GM21515 (cell line): Measurements from ENCODE around the gene RNF166.

ENCODE experiments used
- ATAC-seq: cut with Tn5 transposase; IDR thresholded peaks from one replicate; pipeline ENCODE4 v1.9.1; 2021; ENCODE audit not compliant: unreplicated experiment

RNF166 gene

GRCh38 chr16:88655053-88655732, 51.0 kb downstream of the RNF166 start:
- ATAC-seq: no peak

- no peak for ATAC-seq
Measured at GRCh38 chr16:88654363-88655052, 51.7 kb downstream of the RNF166 start.

DNA sequence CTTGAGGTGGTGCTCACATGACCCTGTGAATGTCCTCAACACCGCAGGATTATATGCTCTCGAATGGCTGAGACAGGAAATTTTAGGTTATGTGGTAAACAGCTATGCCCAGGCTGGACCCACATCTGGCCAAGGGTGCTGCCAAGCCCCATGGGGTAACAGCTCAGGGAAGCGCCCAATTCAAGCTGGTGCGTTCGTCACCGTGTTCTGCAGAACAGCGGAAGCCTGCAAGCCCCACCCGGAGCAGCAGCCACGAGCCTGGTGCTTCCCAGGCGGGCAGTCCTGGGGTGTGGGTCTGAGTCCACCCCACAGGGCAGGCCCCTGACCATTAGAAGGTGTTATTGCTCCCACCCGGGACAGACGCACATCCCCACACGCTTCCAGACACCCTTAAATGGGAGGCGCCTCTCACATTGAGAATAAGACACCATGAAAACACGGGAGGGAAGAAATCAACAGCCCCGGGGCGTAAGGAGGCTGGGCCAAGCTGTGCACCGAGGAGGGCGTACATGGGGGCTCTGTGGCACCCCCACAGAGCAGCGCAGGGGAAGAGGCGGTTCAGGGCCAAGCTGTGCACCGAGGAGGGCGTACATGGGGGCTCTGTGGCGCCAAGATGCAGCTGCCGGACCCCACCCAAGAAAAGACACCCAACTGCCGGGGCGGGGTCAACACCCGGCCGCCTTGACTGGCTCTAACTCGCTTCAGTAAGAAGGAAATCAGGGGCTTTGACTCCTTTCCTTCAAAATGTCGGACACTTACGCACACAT, 52.4 kb downstream of the RNF166 start:
- no peak for ATAC-seq

GRCh38 chr16:88653101-88653500, 53.1 kb downstream of the RNF166 start:
- no peak for ATAC-seq

DNA sequence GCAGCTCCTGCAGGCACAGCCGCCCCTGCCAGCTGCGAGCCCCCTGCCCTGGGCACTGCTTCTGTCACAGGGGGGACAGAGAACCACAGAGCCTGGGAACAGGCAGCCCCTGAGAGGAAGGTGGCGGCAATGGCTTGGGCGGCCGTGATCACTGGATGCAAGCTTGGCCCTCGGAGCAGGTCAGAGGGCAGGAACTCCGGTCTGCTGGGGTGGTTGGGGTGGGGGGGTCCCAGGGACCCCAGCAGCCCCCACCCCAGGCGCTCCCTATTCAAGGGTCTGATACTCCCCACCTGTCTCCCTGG, 53.5 kb downstream of the RNF166 start:
- ATAC-seq: no peak

GRCh38 chr16:88651989-88652761, 54.0 kb downstream of the RNF166 start:
- no peak for ATAC-seq

DNA sequence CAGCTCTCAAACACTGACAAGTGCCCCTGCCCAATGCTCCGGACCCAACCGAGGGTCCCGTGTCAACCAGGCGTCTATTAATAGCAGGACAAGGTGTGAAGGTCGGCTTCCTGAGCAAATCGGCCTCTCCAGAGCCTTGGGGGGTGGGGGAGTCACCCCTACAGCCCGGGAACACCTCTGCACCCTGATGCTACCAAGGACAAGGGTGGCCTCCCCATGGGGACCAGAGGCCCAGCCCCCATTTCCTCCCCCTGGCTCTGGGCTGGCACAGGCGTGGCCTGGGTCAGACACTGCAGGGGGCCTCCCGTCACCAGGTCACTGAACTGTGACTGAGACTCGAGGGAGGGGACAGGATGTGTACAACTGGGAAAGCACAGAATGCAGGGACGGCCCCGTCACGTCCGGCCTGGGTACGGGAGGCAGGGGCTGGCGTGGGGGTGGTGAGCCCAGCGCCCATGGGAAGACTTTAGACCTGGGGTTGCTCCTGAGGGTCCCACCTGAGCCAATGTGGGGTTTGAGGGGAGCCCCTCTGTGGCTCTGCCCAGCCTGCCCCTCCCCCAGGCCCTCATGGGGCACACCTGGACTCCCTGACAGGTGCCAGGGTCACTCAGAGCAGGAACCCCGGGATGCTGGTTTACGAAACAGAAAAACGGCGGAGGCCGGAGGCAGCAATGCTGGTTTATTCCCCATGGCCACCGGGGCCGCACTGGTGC, 54.8 kb downstream of the RNF166 start:
- ATAC-seq: peak; percentile 70

DNA sequence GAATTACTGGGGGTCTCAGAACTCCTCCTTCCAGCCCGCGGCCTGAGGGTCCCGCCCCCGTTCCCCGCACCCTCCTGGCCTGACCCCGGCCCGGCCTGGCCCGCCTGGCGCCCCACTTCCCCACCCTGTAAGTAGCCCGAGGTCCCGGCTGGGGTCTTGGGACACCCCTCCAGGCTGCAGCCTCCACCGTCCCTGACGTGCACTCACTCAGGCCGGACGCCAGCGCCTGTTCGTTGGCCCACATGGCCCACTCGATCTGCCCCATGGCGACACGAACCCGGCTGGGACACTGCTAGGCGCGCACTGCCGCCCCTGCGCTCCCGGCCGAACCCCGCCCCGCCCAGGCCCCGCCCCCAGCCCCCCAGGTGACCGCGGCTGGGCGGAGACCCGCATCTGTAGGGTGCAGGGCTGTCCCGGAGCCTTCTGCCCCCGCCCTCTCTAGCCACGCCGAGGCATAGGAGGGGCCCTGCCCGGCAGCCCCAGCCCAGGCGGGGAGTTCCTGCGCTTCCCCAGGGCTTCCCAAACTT, 55.4 kb downstream of the RNF166 start, which contains the start of gene CYBA:
Gene CYBA (minus strand): TSS at position 305 of the 527 bp plus-strand sequence. CDS start 40 bp downstream, at position 265.
- peak; percentile 72 for ATAC-seq

DNA sequence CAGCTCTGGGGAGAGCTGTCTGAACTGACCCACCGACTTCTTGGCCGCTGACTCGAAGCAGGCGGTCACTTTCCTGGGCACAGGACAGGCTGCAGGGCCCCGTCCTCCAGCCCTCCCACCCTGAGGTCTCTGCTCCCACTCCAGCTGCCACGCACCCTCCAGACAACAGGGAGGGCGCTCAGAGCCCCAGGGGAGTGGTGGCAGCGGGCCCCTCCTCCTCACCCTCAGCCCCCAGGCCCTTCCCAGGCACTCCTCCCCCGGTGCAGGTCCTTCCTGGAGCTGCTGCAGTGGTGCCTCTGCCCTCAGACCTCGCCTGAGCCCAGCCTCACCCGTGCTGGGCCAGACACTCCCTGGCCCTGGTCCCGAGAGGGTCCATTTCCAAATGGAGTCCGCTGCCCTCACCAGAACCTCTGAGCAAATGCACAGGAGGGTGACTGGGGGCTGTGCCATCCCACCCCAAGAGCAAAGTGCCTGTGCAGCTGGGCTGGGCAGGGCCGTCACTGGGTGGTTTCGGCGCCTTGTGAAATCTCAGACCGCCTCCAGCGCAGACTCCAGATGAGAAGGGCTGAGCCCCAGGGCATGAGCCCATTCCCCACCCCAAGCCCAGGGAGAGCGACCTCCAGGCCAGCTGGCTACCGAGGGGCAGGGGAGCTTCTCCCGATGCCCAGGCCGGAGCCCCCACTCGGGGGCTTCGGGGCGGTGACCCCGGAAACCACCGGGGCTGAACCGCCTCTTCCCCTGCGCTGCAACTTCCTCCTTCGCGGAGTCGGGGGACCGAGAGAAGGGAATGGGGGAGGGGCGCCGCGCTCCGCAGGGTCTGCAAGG, 56.1 kb downstream of the RNF166 start:
- ATAC-seq: peak; percentile 19

DNA sequence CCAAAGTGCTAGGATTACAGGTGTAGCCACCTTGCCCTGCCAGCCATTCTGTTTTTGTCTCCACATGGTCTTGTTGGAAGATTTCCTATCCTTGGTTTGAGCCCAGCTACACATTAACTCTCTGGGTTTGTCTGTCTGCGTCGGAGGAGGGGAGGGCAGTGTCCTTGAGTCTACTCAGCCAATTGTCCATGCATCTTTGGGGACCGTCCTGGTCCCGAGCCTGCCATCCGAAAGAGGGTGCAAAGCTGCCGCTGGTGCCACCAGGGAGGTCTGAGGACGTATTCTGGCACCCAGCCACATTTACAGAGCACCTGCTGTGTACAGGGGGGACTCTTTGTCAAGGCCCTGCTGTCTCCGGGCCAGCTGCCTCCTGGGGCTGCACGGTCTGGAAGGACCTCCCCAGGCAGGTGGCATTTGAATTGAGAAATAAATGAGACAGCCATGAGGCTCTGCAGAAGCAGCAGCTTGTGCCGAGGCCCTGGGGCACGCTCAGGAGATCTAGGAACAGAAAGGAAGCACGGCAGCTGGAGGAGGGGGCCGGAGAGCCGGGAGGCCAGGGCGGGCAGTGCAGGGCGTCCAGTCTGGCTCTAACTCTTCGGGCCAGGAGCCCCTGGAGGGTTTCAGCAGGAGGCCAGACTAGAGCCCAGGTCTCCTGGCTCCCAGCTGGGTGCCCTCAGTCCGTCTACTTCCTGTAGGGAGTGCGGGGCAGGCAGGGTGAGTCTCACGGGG, 56.8 kb downstream of the RNF166 start:
- no peak for ATAC-seq

DNA sequence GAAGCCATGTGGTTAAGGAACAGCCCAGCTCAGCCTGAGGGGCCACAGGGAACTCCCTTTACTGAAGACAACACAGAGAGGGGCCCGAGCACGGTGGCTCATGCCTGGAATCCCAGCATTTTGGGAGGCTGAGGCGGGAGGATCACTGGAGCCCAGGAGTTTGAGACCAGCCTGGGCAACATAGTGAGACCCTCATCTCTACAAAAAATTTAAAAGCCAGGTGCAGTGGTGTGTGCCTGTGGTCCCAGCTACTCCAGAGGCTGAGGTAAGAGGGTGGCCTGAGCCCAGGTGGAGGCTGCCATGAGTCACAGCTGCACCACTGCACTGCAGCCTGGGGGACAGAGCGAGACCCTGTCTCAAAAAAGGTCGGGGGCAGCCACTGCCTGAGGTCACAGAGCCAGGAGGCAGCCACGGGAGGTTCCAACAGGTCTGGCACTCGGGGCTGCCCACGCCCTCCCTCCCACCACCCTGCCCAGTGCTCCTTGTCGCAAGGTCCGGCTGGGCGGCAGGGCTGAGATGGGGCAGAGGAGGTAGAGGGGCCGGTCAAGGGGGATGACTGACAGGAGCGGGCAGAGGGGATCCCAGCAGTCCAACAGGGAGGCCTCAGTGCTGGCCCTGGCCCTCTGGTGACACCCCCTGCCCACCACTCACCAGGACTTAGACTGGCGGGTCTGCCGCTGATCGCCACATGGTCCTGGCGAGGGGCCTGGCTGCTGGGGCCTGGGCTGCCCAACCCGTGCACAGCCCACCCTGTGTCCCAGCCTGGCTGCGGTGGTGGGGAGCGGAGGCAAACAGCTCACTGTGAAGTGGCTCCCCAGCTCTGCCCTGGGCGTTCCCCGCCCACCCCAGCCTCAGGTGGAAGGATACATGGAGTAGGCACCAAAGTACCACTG, 58.8 kb downstream of the RNF166 start:
- no peak for ATAC-seq
